Spleen (tissue), 7 donors: ENCODE data around the gene CLEC16A.

Source experiments
- CTCF ChIP-seq, 11 experiments: fragments of 200-600 bp in 7 of 11; fragments of 450-650 bp in 4 of 11; sonication (generic) in 4 of 11; IDR thresholded peaks in 8 of 11; conservative IDR thresholded peaks in 3 of 11; 1 replicate in 7 of 11; 2 replicates in 4 of 11; pipeline versions ENCODE4 v1.4.0 to v1.8.0; 2016 to 2021; ENCODE audit warnings: antibody characterized with exemption in 11 of 11, inconsistent platforms in 4 of 11, mild to moderate bottlenecking in 1 of 11
- POLR2A ChIP-seq, 3 donors: fragments of 450-650 bp; IDR thresholded peaks; one replicate each; pipeline ENCODE4 v1.5.1; 2017; ENCODE audit warnings: antibody characterized with exemption in 3 of 3, mild to moderate bottlenecking in 1 of 3
- POLR2AphosphoS5 ChIP-seq, 3 donors: sonication (generic); formaldehyde crosslinking; IDR thresholded peaks; one replicate each; pipeline ENCODE4 v1.5.1; 2017; ENCODE audit warnings: antibody characterized with exemption in 3 of 3
- donor health status: DM: no; HTN: no; CAD: no; lungs with moderate emphysema.
- donor health status: DM: no; HTN: no; CAD: no.
- donor health status: DM: no; HTN: no; CAD: no.

DNA sequence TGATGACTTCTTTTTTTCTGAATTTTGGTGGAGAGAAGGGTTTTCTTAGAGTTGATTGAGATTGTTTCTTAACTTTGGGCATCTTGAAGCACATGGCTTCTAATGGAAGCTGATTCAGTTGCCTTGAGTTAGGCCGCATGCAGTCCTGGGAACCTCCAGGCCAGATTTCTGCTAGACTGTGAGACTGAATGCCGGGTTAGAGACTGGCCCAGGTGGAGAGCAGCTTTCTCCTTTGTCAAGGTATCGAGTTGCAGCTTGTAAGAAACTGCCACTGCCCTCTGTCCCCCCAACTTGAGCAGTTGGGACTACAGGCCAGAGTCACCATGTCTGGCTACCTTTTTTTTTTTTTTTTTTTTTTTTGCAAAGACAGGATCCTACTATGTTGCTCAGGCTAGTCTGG is 77.6 kb downstream of the CLEC16A start:
- no peak for TF ChIP-seq CTCF (IDR thresholded peaks at IDR 0.05 in 8 of 11, conservative IDR thresholded peaks at IDR 0.05 in 3 of 11)
- no peak for TF ChIP-seq POLR2A (IDR thresholded peaks at IDR 0.05)
- TF ChIP-seq POLR2AphosphoS5 (IDR thresholded peaks at IDR 0.05), result no peak
